A549 (cell line): Measurements from ENCODE around the gene UNKL. TPM values are rescaled to one million over a fixed set of nuclear protein-coding genes. Genes with fewer than 3 reads are reported as not detected.

Experiments
- ATAC-seq, 2 experiments: fragments of 200-7000 bp in 1 of 2; fragments of >200 bp in 1 of 2; cut with Nextera tagmentation in 1 of 2; cut with Tn5 transposase in 1 of 2; 3 replicates each; pipeline versions ENCODE4 v1.8.0 to v1.9.1; 2018 to 2020; ENCODE audit warnings: mild to moderate bottlenecking in 1 of 2, moderate library complexity in 1 of 2
- CTCF ChIA-PET: fragments of 300-600 bp; sonication (Branson Sonifier 250); formaldehyde crosslinking; extraction: SDS; loops from one replicate; lab custom pipeline; 2021; ENCODE audit warnings: antibody characterized with exemption, inconsistent platforms; lab: Yijun Ruan, JAX
- POLR2A ChIA-PET: fragments of 350-600 bp; formaldehyde crosslinking; extraction: SDS; loops from one replicate; lab custom pipeline; 2021; ENCODE audit warnings: antibody characterized with exemption, inconsistent platforms; lab: Yijun Ruan, JAX
- DNase-seq, 2 experiments: peaks; one replicate each; pipeline versions ENCODE4 v3.0.0 to v3.0.0-alpha.2; 2011 to 2016; ENCODE audit warnings: low read depth in 1 of 2, low spot score in 1 of 2
- FAIRE-seq: peaks from 2 replicates; lab custom pipeline; 2011; peaks lifted over from hg19 to GRCh38; lab: Jason Lieb, UNC
- H3K27ac ChIP-seq, 2 experiments: fragments of >200 bp; sonication (Bioruptor Twin); formaldehyde crosslinking; 3 replicates each; pipeline ENCODE4 v1.5.1; 2016 to 2017
- H3K4me1 ChIP-seq: fragments of >200 bp; sonication (Bioruptor Twin); formaldehyde crosslinking; 3 replicates; pipeline ENCODE4 v1.6.1; 2016
- H3K4me2 ChIP-seq: fragments of >200 bp; sonication (Bioruptor Twin); formaldehyde crosslinking; 3 replicates; pipeline ENCODE4 v1.6.1; 2016
- H3K4me3 ChIP-seq: fragments of >200 bp; sonication (Bioruptor Twin); formaldehyde crosslinking; 3 replicates; pipeline ENCODE4 v1.5.1; 2016
- H3K9me3 ChIP-seq: fragments of >200 bp; sonication (Bioruptor Twin); formaldehyde crosslinking; 3 replicates; pipeline ENCODE4 v1.6.1; 2016
- BHLHE40 ChIP-seq: IDR thresholded peaks from 2 replicates; pipeline ENCODE4 v1.6.1; 2012; ENCODE audit warnings: low read depth, low read length, inconsistent platforms
- CBX2 ChIP-seq: fragments of 200-600 bp; sonication (generic); IDR thresholded peaks from 2 replicates; pipeline ENCODE4 v1.6.1; 2016; ENCODE audit warnings: low read depth, mild to moderate bottlenecking, borderline replicate concordance
- CEBPB ChIP-seq, 2 experiments: fragments of >200 bp in 1 of 2; sonication (Bioruptor Twin) in 1 of 2; formaldehyde crosslinking in 1 of 2; IDR thresholded peaks; 2 replicates each; pipeline ENCODE4 v1.6.1; 2012 to 2016
- EHF ChIP-seq: fragments of 250-450 bp; sonication (Bioruptor Pico); IDR thresholded peaks from 2 replicates; pipeline ENCODE4 v1.5.0; 2020; ENCODE audit warnings: mild to moderate bottlenecking
- EHMT2 ChIP-seq: fragments of 200-600 bp; sonication (generic); IDR thresholded peaks from 2 replicates; pipeline ENCODE4 v1.6.1; 2016; ENCODE audit warnings: antibody characterized with exemption, low read depth, mild to moderate bottlenecking, moderate library complexity
- EP300 ChIP-seq, 2 experiments: fragments of >200 bp; sonication (Bioruptor Twin); formaldehyde crosslinking; IDR thresholded peaks; 2 replicates in 1 of 2; 3 replicates in 1 of 2; pipeline ENCODE4 v1.6.1; 2016 to 2017
- FOSL2 ChIP-seq, 2 experiments: fragments of 450-650 bp in 1 of 2; fragments of >200 bp in 1 of 2; sonication (Bioruptor Twin) in 1 of 2; formaldehyde crosslinking; IDR thresholded peaks; 2 replicates each; pipeline versions ENCODE4 v1.5.0 to v1.6.1; 2016 to 2020; ENCODE audit warnings: mild to moderate bottlenecking in 1 of 2, moderate library complexity in 1 of 2
- HDAC2 ChIP-seq: fragments of 200-600 bp; sonication (generic); IDR thresholded peaks from 2 replicates; pipeline ENCODE4 v1.6.1; 2016
- HES2 ChIP-seq: fragments of >200 bp; sonication (Bioruptor Twin); formaldehyde crosslinking; IDR thresholded peaks from 2 replicates; pipeline ENCODE4 v1.6.1; 2016
- HEYL ChIP-seq: fragments of 250-450 bp; sonication (Bioruptor Pico); IDR thresholded peaks from 2 replicates; pipeline ENCODE4 v1.8.0; 2021; ENCODE audit warnings: mild to moderate bottlenecking, moderate library complexity
- HMGXB4 ChIP-seq: fragments of 250-450 bp; sonication (Bioruptor Pico); IDR thresholded peaks from 2 replicates; pipeline ENCODE4 v1.5.0; 2021; ENCODE audit warnings: mild to moderate bottlenecking, moderate library complexity, borderline replicate concordance
- HOXA7 ChIP-seq: fragments of 250-450 bp; sonication (Bioruptor Pico); IDR thresholded peaks from 2 replicates; pipeline ENCODE4 v1.5.0; 2020; ENCODE audit warnings: mild to moderate bottlenecking, moderate library complexity
- JUN ChIP-seq, 2 experiments: fragments of >200 bp; sonication (Bioruptor Twin); formaldehyde crosslinking; IDR thresholded peaks; 2 replicates in 1 of 2; 3 replicates in 1 of 2; pipeline ENCODE4 v1.6.1; 2016 to 2017
- JUNB ChIP-seq: fragments of >200 bp; sonication (Bioruptor Twin); formaldehyde crosslinking; IDR thresholded peaks from 2 replicates; pipeline ENCODE4 v1.6.1; 2016
- KDM1A ChIP-seq: fragments of 200-600 bp; sonication (generic); IDR thresholded peaks from 2 replicates; pipeline ENCODE4 v1.6.1; 2016; ENCODE audit warnings: low read depth, mild to moderate bottlenecking
- MAZ ChIP-seq: fragments of 150-350 bp; IDR thresholded peaks from 2 replicates; pipeline ENCODE4 v1.6.1; 2014; ENCODE audit warnings: antibody characterized with exemption, low read depth, low read length, borderline replicate concordance
- NFE2L2 ChIP-seq: fragments of 150-350 bp; conservative IDR thresholded peaks from 2 replicates; pipeline ENCODE4 v1.6.1; 2014; ENCODE audit warnings: low read length
- NPAS2 ChIP-seq: fragments of 250-450 bp; sonication (Bioruptor Pico); IDR thresholded peaks from 2 replicates; pipeline ENCODE4 v1.8.0; 2022; ENCODE audit warnings: mild to moderate bottlenecking, moderate library complexity, borderline replicate concordance
- NR3C1 ChIP-seq: fragments of >200 bp; sonication (Bioruptor Twin); formaldehyde crosslinking; IDR thresholded peaks from 3 replicates; pipeline ENCODE4 v1.6.1; 2017
- RAD21 ChIP-seq, 2 experiments: fragments of >200 bp in 1 of 2; sonication (Bioruptor Twin) in 1 of 2; formaldehyde crosslinking in 1 of 2; IDR thresholded peaks in 1 of 2; conservative IDR thresholded peaks in 1 of 2; 2 replicates in 1 of 2; 3 replicates in 1 of 2; pipeline ENCODE4 v1.6.1; 2012 to 2018; ENCODE audit warnings: inconsistent platforms in 1 of 2
- RARB ChIP-seq: fragments of 250-450 bp; sonication (Bioruptor Pico); IDR thresholded peaks from 2 replicates; pipeline ENCODE4 v1.8.0; 2021; ENCODE audit warnings: mild to moderate bottlenecking, moderate library complexity
- SMC3 ChIP-seq: fragments of >200 bp; sonication (Bioruptor Twin); formaldehyde crosslinking; IDR thresholded peaks from 3 replicates; pipeline ENCODE4 v1.6.1; 2018; ENCODE audit warnings: inconsistent platforms
- SREBF2 ChIP-seq: fragments of 450-650 bp; IDR thresholded peaks from 2 replicates; pipeline ENCODE4 v1.6.1; 2014; ENCODE audit warnings: mild to moderate bottlenecking, moderate library complexity
- TFCP2L1 ChIP-seq: fragments of 250-450 bp; sonication (Bioruptor Pico); IDR thresholded peaks from 2 replicates; pipeline ENCODE4 v1.5.0; 2021; ENCODE audit warnings: mild to moderate bottlenecking
- WGBS: methylation state at CpG from one replicate; pipeline ENCODE4 v1.1.6; 2017; ENCODE audit errors: missing lambda C conversion rate; 5-methylcytosine and 5-hydroxymethylcytosine counted together
- polyA plus RNA-seq, 4 experiments: library from polyadenylated mRNA; depleted of rRNA in 3 of 4; stranded (reverse); fragments of >200 nt; fragmentation: RNase III in 1 of 4; extraction: RNeasy Plus Mini Kit Qiagen cat#74134 plus additional on column Dnase treatment in 1 of 4; gene quantifications; 2 replicates in 3 of 4; 3 replicates in 1 of 4; pipeline ENCODE4 v1.2.3, GENCODE V29; 2011 to 2017
- TF ChIP-seq, protein P1 (sequence below): IDR thresholded peaks from 2 replicates; pipeline ENCODE4 v1.6.1; 2012; ENCODE audit warnings: low read depth, borderline replicate concordance
- TF ChIP-seq, protein P2 (sequence below): IDR thresholded peaks from 2 replicates; pipeline ENCODE4 v1.6.1; 2012

The UNKL gene
- polyA plus RNA-seq, 2 of the 4 experiments (the other 2 are of a cell fraction): 20.7 to 37.6 TPM

GRCh38 chr16:1456951-1457350 is 42.4 kb upstream of the UNKL start:
- WGBS: 89% methylated on average over 13 of the region's 16 CpGs
- ATAC-seq (no peak), DNase-seq (no peak), FAIRE-seq (no peak)
- ChIA-PET POLR2A (no interaction called here), CTCF (no interaction called here)
- Histone ChIP-seq H3K9me3 (no peaks in the 10 kb centered on the region), H3K4me1 (no peaks in the 10 kb centered on the region), H3K27ac (no peak overlapping the region), H3K4me2 (no peak overlapping the region), H3K4me3 (no peak overlapping the region)
- TF ChIP-seq TFCP2L1 (CRISPR knock-in tag): no peak
- TF ChIP-seq HMGXB4 (CRISPR knock-in tag): no peak
- TF ChIP-seq BHLHE40: no peak
- TF ChIP-seq SMC3: no peak
- no peak for TF ChIP-seq EHF (CRISPR knock-in tag)
- no peak for TF ChIP-seq NR3C1
- no peak for TF ChIP-seq JUN (IDR thresholded peaks at IDR 0.05)
- TF ChIP-seq HOXA7 (CRISPR knock-in tag): no peak
- no peak for TF ChIP-seq HES2
- TF ChIP-seq SREBF2: no peak
- TF ChIP-seq FOSL2 (IDR thresholded peaks at IDR 0.05): no peak
- no peak for TF ChIP-seq FOSL2 (CRISPR knock-in tag; IDR thresholded peaks at IDR 0.05)
- TF ChIP-seq, protein P1, sequence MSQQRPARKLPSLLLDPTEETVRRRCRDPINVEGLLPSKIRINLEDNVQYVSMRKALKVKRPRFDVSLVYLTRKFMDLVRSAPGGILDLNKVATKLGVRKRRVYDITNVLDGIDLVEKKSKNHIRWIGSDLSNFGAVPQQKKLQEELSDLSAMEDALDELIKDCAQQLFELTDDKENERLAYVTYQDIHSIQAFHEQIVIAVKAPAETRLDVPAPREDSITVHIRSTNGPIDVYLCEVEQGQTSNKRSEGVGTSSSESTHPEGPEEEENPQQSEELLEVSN: no peak
- TF ChIP-seq RAD21 (conservative IDR thresholded peaks at IDR 0.05 in 1 of 2, IDR thresholded peaks at IDR 0.05 in 1 of 2): no peak
- TF ChIP-seq CEBPB (IDR thresholded peaks at IDR 0.05): no peak
- TF ChIP-seq NPAS2 (CRISPR knock-in tag): no peak
- no peak for TF ChIP-seq HEYL
- TF ChIP-seq EP300 (IDR thresholded peaks at IDR 0.05): no peak
- TF ChIP-seq HDAC2: no peak
- no peak for TF ChIP-seq NFE2L2
- no peak for TF ChIP-seq MAZ

- ChIA-PET CTCF (interaction anchor here (0.8 to 1.7 kb wide), 4 partner anchors 12 to 27 kb away, joined by 3 to 5 read pairs (median 4); partner anchors contain the start of gene CCDC154), POLR2A (no interaction called here)
- WGBS: 93% methylated on average over 32 of the region's 41 CpGs
- Histone ChIP-seq H3K9me3 (no peaks in the 10 kb centered on the region), H3K4me2 (no peak overlapping the region), H3K4me1 (no peaks in the 10 kb centered on the region), H3K4me3 (no peak overlapping the region), H3K27ac (no peak overlapping the region)
- FAIRE-seq: no peak
- ATAC-seq: no peak
- DNase-seq: no peak
- TF ChIP-seq EHMT2 (no peak), HMGXB4 (CRISPR knock-in tag) (no peak), JUNB (no peak), RARB (CRISPR knock-in tag) (no peak), CBX2 (no peak), KDM1A (no peak), HES2 (no peak)
- TF ChIP-seq, protein P2, sequence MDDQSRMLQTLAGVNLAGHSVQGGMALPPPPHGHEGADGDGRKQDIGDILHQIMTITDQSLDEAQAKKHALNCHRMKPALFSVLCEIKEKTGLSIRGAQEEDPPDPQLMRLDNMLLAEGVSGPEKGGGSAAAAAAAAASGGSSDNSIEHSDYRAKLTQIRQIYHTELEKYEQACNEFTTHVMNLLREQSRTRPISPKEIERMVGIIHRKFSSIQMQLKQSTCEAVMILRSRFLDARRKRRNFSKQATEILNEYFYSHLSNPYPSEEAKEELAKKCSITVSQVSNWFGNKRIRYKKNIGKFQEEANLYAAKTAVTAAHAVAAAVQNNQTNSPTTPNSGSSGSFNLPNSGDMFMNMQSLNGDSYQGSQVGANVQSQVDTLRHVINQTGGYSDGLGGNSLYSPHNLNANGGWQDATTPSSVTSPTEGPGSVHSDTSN: no peak
These were observed 41.0 kb upstream of the UNKL start for GRCh38 chr16:1455190-1456171.
